PC-3 (cell line): Measurements from ENCODE around the gene KCNK13.

Experiments used
- EZH2 ChIP-seq: fragments of 300-600 bp; sonication (generic); IDR thresholded peaks from one replicate; pipeline ENCODE4 v1.6.1; 2017; ENCODE audit warnings: antibody characterized with exemption, mild to moderate bottlenecking, low read length; ENCODE audit not compliant: unreplicated experiment
- EZH2phosphoT487 ChIP-seq: fragments of 300-600 bp; sonication (generic); IDR thresholded peaks from 2 replicates; pipeline ENCODE4 v1.6.1; 2018; ENCODE audit warnings: mild to moderate bottlenecking, antibody characterized with exemption, low read length, borderline replicate concordance
- TF ChIP-seq, protein P1 (sequence below): fragments of 300-600 bp; sonication (generic); conservative IDR thresholded peaks from 2 replicates; pipeline ENCODE4 v1.5.1; 2017; ENCODE audit warnings: antibody characterized with exemption, low read depth, mild to moderate bottlenecking, low read length

DNA sequence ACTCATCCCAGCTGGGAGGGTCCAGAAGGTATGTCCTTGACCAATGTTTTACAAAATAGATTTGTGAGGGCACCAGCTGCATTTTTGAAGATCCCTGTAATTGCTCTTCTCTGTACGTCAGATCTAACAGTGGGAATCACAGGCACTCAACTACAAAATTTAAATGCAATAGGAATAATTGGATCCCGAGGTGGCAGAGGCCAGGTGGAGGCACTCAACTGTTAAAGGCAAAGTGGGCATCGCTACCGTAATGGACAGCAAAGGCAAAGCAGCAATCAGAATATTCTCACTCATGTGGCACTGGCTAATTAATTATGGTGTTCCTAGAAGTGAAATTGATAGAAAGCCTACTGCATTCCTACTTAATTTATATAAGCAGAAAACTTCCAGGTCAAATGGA, 166.7 kb downstream of the KCNK13 start:
- TF ChIP-seq, protein P1, sequence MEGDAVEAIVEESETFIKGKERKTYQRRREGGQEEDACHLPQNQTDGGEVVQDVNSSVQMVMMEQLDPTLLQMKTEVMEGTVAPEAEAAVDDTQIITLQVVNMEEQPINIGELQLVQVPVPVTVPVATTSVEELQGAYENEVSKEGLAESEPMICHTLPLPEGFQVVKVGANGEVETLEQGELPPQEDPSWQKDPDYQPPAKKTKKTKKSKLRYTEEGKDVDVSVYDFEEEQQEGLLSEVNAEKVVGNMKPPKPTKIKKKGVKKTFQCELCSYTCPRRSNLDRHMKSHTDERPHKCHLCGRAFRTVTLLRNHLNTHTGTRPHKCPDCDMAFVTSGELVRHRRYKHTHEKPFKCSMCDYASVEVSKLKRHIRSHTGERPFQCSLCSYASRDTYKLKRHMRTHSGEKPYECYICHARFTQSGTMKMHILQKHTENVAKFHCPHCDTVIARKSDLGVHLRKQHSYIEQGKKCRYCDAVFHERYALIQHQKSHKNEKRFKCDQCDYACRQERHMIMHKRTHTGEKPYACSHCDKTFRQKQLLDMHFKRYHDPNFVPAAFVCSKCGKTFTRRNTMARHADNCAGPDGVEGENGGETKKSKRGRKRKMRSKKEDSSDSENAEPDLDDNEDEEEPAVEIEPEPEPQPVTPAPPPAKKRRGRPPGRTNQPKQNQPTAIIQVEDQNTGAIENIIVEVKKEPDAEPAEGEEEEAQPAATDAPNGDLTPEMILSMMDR: no peak
- no peak for TF ChIP-seq EZH2phosphoT487
- no peak for TF ChIP-seq EZH2
